Fibroblast of lung (primary cell): Measurements from ENCODE around the gene LRMDA.

ENCODE experiments used
- EZH2 ChIP-seq: IDR thresholded peaks from 2 replicates; pipeline ENCODE4 v1.5.1; 2012; ENCODE audit warnings: low read length, control low read depth, mild to moderate bottlenecking; ENCODE audit errors: missing control alignments
- TF ChIP-seq, protein P1 (sequence below), 2 donors: IDR thresholded peaks in 1 of 2; conservative IDR thresholded peaks in 1 of 2; 1 replicate in 1 of 2; 2 replicates in 1 of 2; pipeline ENCODE4 v1.5.1; 2011 to 2012; ENCODE audit warnings: low read length in 2 of 2, control low read depth in 1 of 2, inconsistent platforms in 1 of 2, low read depth in 1 of 2, mild to moderate bottlenecking in 1 of 2

- no peak for TF ChIP-seq EZH2
- TF ChIP-seq, protein P1, sequence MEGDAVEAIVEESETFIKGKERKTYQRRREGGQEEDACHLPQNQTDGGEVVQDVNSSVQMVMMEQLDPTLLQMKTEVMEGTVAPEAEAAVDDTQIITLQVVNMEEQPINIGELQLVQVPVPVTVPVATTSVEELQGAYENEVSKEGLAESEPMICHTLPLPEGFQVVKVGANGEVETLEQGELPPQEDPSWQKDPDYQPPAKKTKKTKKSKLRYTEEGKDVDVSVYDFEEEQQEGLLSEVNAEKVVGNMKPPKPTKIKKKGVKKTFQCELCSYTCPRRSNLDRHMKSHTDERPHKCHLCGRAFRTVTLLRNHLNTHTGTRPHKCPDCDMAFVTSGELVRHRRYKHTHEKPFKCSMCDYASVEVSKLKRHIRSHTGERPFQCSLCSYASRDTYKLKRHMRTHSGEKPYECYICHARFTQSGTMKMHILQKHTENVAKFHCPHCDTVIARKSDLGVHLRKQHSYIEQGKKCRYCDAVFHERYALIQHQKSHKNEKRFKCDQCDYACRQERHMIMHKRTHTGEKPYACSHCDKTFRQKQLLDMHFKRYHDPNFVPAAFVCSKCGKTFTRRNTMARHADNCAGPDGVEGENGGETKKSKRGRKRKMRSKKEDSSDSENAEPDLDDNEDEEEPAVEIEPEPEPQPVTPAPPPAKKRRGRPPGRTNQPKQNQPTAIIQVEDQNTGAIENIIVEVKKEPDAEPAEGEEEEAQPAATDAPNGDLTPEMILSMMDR (conservative IDR thresholded peaks at IDR 0.05 in 1 of 2, IDR thresholded peaks at IDR 0.05 in 1 of 2; ENCODE audit: low read depth in 1 of 2, low read length in 2 of 2), result no peak
Measured at GRCh38 chr10:75944061-75944460, 512.6 kb downstream of the LRMDA start.
